ENCODE results near the gene GPATCH4.

- TF ChIP-seq YY1 (IDR thresholded peaks at IDR 0.05; ENCODE audit: insufficient read depth, insufficient read length) (no peak), SUZ12 (IDR thresholded peaks at IDR 0.05; ENCODE audit: extremely low read depth, insufficient read depth, insufficient read length) (no peak), ZNF274 (IDR thresholded peaks at IDR 0.05; ENCODE audit: low read depth, low read length) (no peak)
Observed at GRCh38 chr1:156565519-156565918, 35.8 kb downstream of the GPATCH4 start.
